HepG2 (cell line): ENCODE measurements around the gene DLG4. TPM values are rescaled to one million over a fixed set of nuclear protein-coding genes. Genes with fewer than 3 reads are reported as not detected.

ENCODE experiments used
- ADNP ChIP-seq: sonication (generic); formaldehyde crosslinking; IDR thresholded peaks from 2 replicates; pipeline ENCODE4 v1.4.0; 2020; ENCODE audit warnings: missing genetic modification reagents
- CC2D1A ChIP-seq: sonication (generic); formaldehyde crosslinking; IDR thresholded peaks from 2 replicates; pipeline ENCODE4 v1.8.1; 2023; ENCODE audit warnings: mild to moderate bottlenecking, missing genetic modification reagents
- CREB1 ChIP-seq, 2 experiments: fragments of 450-650 bp in 1 of 2; IDR thresholded peaks; 2 replicates each; pipeline ENCODE4 v1.6.1; 2016 to 2017; ENCODE audit warnings: control low read depth in 1 of 2, mild to moderate bottlenecking in 1 of 2, missing compliant biosample characterization in 1 of 2, missing genetic modification characterization in 1 of 2
- EP300 ChIP-seq, 3 experiments: sonication (generic) in 1 of 3; formaldehyde crosslinking in 1 of 3; IDR thresholded peaks; 2 replicates each; pipeline versions ENCODE4 v1.5.1 to v1.6.1; 2011 to 2020; ENCODE audit warnings: low read depth in 2 of 3, low read length in 2 of 3, borderline replicate concordance in 1 of 3, improper control_type of control experiment in 1 of 3, mild to moderate bottlenecking in 1 of 3, missing genetic modification reagents in 1 of 3, moderate library complexity in 1 of 3
- ETV6 ChIP-seq: sonication (generic); formaldehyde crosslinking; conservative IDR thresholded peaks from 2 replicates; pipeline ENCODE4 v1.4.0; 2020; ENCODE audit warnings: missing genetic modification reagents
- GZF1 ChIP-seq: sonication (generic); formaldehyde crosslinking; IDR thresholded peaks from 2 replicates; pipeline ENCODE4 v1.5.1; 2020; ENCODE audit warnings: mild to moderate bottlenecking, missing genetic modification reagents
- IRX3 ChIP-seq: sonication (generic); formaldehyde crosslinking; IDR thresholded peaks from 2 replicates; pipeline ENCODE4 v1.8.1; 2023; ENCODE audit warnings: mild to moderate bottlenecking, low read depth, missing genetic modification reagents, borderline replicate concordance
- NAIF1 ChIP-seq: sonication (generic); formaldehyde crosslinking; IDR thresholded peaks from 2 replicates; pipeline ENCODE4 v1.5.0; 2020; ENCODE audit warnings: mild to moderate bottlenecking, missing genetic modification reagents, borderline replicate concordance
- SMAD3 ChIP-seq: sonication (generic); formaldehyde crosslinking; IDR thresholded peaks from 2 replicates; pipeline ENCODE4 v1.4.0; 2020; ENCODE audit warnings: missing genetic modification reagents
- SMYD3 ChIP-seq: sonication (generic); formaldehyde crosslinking; IDR thresholded peaks from 2 replicates; pipeline ENCODE4 v1.8.1; 2023; ENCODE audit warnings: mild to moderate bottlenecking, missing genetic modification reagents
- SRSF9 ChIP-seq: fragments of 200-400 bp; formaldehyde crosslinking; IDR thresholded peaks from 2 replicates; pipeline ENCODE4 v1.6.1; 2018; ENCODE audit warnings: borderline replicate concordance, mild to moderate bottlenecking, low read depth, low read length; ENCODE audit not compliant: insufficient read depth, poor library complexity, severe bottlenecking
- TBX3 ChIP-seq: fragments of 450-650 bp; IDR thresholded peaks from 2 replicates; pipeline ENCODE4 v1.6.1; 2017; ENCODE audit warnings: antibody characterized with exemption, mild to moderate bottlenecking, inconsistent platforms, borderline replicate concordance
- U2AF2 ChIP-seq: fragments of 200-400 bp; formaldehyde crosslinking; IDR thresholded peaks from 2 replicates; pipeline ENCODE4 v1.6.1; 2017; ENCODE audit warnings: low read depth, mild to moderate bottlenecking, low read length
- ZNF296 ChIP-seq: sonication (generic); formaldehyde crosslinking; conservative IDR thresholded peaks from 2 replicates; pipeline ENCODE4 v1.5.0; 2020; ENCODE audit warnings: mild to moderate bottlenecking, missing genetic modification reagents
- ZNF496 ChIP-seq: sonication (generic); formaldehyde crosslinking; IDR thresholded peaks from 2 replicates; pipeline ENCODE4 v1.8.1; 2023; ENCODE audit warnings: mild to moderate bottlenecking, moderate library complexity, missing genetic modification reagents; ENCODE audit not compliant: insufficient replicate concordance
- ZNF501 ChIP-seq: sonication (generic); formaldehyde crosslinking; IDR thresholded peaks from 2 replicates; pipeline ENCODE4 v1.5.1; 2020; ENCODE audit warnings: mild to moderate bottlenecking, moderate library complexity, missing genetic modification reagents
- ZNF614 ChIP-seq: IDR thresholded peaks from 2 replicates; pipeline ENCODE4 v1.6.1; 2018; ENCODE audit warnings: missing biosample characterization, missing genetic modification reagents, inconsistent platforms, borderline replicate concordance
- ZNF652 ChIP-seq: IDR thresholded peaks from 2 replicates; pipeline ENCODE4 v1.6.1; 2016; ENCODE audit warnings: low read depth, borderline replicate concordance
- ZNF709 ChIP-seq: sonication (generic); formaldehyde crosslinking; IDR thresholded peaks from 2 replicates; pipeline ENCODE4 v1.5.0; 2020; ENCODE audit warnings: mild to moderate bottlenecking, missing genetic modification reagents
- polyA plus RNA-seq, 8 experiments: library from polyadenylated mRNA; depleted of rRNA in 3 of 8; stranded (reverse) in 7 of 8; unstranded in 1 of 8; fragments of >200 nt; fragmentation: Illumina TruSeq in 4 of 8; extraction: Trizol in 4 of 8; gene quantifications; 2 replicates each; pipeline versions ENCODE4 v1.2.1 to v1.2.3, GENCODE V29; 2011 to 2016; ENCODE audit warnings: low read depth in 4 of 8, missing spikeins in 1 of 8, mixed read lengths in 1 of 8; ENCODE audit not compliant: insufficient read depth in 1 of 8
- total RNA-seq, 5 experiments: library from RNA; depleted of rRNA; stranded (reverse); fragments of >200 nt; fragmentation: Illumina TruSeq; extraction: Trizol; gene quantifications; 2 replicates each; pipeline ENCODE4 v1.2.3, GENCODE V29; 2016; ENCODE audit warnings: low read depth in 1 of 5
- TF ChIP-seq, protein P1 (sequence below): sonication (generic); formaldehyde crosslinking; IDR thresholded peaks from 2 replicates; pipeline ENCODE4 v1.8.0; 2022; ENCODE audit warnings: missing genetic modification reagents, mild to moderate bottlenecking, inconsistent platforms, borderline replicate concordance
- TF ChIP-seq, protein P2 (sequence below): sonication (generic); formaldehyde crosslinking; IDR thresholded peaks from 2 replicates; pipeline ENCODE4 v1.5.1; 2020; ENCODE audit warnings: mild to moderate bottlenecking, missing genetic modification reagents, borderline replicate concordance
- TF ChIP-seq, protein P3 (sequence below): sonication (generic); formaldehyde crosslinking; IDR thresholded peaks from 2 replicates; pipeline ENCODE4 v1.9.0; 2021; ENCODE audit warnings: missing genetic modification reagents, borderline replicate concordance

The DLG4 gene
- total and polyA plus RNA-seq, 2 of the 13 experiments (the other 11 are each of a cell fraction or from before 2014, with no cell fraction given) = 0.71 to 4.3 TPM

DNA sequence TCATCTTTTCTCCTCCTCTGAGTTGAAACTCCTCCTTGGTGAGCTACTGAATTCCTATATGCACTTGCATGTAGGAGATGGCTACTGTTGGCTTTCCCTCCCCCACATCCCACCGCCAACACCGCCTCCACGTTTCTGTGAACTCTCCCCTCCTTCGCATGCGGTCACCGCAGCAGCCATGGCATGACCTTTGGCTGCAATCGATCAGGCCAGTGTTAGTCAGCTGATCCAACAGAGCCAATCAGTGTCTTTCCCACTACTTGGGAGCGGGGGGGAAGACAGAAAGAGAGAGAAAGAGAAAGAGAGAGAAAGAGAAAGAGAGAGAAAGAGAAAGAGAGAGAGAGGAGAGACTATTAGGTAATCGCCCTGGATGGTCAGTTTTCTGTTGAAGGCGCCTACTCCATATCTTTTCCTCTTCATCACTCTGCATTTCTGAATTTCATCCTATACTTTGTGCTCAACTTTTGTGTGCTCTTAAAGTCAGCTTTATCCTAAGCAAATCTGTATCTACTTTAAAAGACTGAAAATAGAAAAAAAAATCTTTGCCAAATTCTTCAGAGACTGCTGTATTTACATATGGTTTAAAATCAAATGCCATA, 63.2 kb downstream of the DLG4 start (continued):
- TF ChIP-seq, protein P1, sequence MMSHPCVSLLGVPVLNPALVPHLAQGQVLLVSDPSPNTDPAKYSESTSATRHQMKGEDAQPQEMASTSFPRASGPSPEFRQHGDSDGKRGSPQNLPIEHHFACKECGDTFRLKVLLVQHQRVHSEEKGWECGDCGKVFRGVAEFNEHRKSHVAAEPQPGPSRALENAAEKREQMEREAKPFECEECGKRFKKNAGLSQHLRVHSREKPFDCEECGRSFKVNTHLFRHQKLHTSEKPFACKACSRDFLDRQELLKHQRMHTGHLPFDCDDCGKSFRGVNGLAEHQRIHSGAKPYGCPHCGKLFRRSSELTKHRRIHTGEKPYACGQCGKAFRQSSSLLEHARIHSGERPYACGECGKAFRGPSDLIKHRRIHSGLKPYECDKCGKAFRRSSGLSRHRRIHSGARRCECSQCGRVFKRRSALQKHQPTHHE = peak; percentile 79
- TF ChIP-seq ZNF496 (CRISPR knock-in tag) (no peak), CREB1 (IDR thresholded peaks at IDR 0.05) (0 out of 2 replicates have a peak, but pooled peaks have one; percentile 31), CREB1 (CRISPR knock-in tag; IDR thresholded peaks at IDR 0.05) (peak; percentile 70), SMYD3 (CRISPR knock-in tag) (peak; percentile 97), GZF1 (CRISPR knock-in tag) (peak; percentile 70; the same call in 1 of the 2 replicates), ZNF652 (no peak), U2AF2 (no peak), ZNF296 (peak; percentile 90), TBX3 (peak; percentile 78), EP300 (IDR thresholded peaks at IDR 0.05; ENCODE audit: low read depth in 2 of 2, low read length in 2 of 2) (peak in 1 of 2 experiments; percentile 59; a peak in 2 of 4 replicates), EP300 (CRISPR knock-in tag; IDR thresholded peaks at IDR 0.05; ENCODE audit: borderline replicate concordance) (peak; percentile 69), CC2D1A (CRISPR knock-in tag) (no peak), SMAD3 (CRISPR knock-in tag) (peak; percentile 42; the same call in 1 of the 2 replicates), IRX3 (peak; percentile 98), ETV6 (CRISPR knock-in tag) (no peak), NAIF1 (CRISPR knock-in tag) (peak; percentile 40; the same call in 1 of the 2 replicates), ZNF501 (peak; percentile 40; the same call in 1 of the 2 replicates), SRSF9 (no peak), ADNP (CRISPR knock-in tag) (no peak), ZNF709 (CRISPR knock-in tag) (peak; percentile 73; the same call in 1 of the 2 replicates), ZNF614 (CRISPR knock-in tag) (peak; percentile 87; the same call in 1 of the 2 replicates)
- TF ChIP-seq, protein P2, sequence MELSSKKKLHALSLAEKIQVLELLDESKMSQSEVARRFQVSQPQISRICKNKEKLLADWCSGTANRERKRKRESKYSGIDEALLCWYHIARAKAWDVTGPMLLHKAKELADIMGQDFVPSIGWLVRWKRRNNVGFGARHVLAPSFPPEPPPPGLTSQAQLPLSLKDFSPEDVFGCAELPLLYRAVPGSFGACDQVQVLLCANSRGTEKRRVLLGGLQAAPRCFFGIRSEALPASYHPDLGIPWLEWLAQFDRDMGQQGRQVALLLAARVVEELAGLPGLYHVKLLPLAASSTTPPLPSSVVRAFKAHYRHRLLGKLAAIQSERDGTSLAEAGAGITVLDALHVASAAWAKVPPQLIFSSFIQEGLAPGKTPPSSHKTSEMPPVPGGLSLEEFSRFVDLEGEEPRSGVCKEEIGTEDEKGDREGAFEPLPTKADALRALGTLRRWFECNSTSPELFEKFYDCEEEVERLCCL (CRISPR knock-in tag) = peak; percentile 60; the same call in 1 of the 2 replicates
- TF ChIP-seq, protein P3, sequence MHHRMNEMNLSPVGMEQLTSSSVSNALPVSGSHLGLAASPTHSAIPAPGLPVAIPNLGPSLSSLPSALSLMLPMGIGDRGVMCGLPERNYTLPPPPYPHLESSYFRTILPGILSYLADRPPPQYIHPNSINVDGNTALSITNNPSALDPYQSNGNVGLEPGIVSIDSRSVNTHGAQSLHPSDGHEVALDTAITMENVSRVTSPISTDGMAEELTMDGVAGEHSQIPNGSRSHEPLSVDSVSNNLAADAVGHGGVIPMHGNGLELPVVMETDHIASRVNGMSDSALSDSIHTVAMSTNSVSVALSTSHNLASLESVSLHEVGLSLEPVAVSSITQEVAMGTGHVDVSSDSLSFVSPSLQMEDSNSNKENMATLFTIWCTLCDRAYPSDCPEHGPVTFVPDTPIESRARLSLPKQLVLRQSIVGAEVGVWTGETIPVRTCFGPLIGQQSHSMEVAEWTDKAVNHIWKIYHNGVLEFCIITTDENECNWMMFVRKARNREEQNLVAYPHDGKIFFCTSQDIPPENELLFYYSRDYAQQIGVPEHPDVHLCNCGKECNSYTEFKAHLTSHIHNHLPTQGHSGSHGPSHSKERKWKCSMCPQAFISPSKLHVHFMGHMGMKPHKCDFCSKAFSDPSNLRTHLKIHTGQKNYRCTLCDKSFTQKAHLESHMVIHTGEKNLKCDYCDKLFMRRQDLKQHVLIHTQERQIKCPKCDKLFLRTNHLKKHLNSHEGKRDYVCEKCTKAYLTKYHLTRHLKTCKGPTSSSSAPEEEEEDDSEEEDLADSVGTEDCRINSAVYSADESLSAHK (CRISPR knock-in tag) = no peak
